HG03521 (cell line): Measurements from ENCODE around the gene CHD6.

Experiments used
- ATAC-seq: cut with Tn5 transposase; IDR thresholded peaks from one replicate; pipeline ENCODE4 v1.9.1; 2021; ENCODE audit warnings: mild to moderate bottlenecking, moderate library complexity; ENCODE audit not compliant: unreplicated experiment

Gene CHD6

DNA sequence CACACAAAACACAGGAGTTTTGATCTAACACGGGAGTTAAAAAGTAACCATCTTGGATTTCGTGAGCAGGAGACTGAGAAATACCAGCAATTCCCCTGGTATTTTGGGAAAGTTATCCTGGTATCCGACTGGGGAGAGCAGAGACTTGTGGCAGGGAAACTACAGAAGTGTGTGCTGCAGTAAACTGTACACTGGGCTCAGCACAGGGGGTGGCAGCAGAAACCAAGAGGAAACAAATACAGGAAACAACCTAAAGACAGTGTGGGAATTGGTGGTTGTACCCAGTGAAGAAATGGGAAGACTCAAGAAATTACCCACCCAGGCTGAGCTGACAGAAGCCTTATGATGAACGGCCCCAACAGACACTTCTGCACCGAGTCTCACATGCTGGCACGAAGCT is 109.8 kb downstream of the CHD6 start:
- no peak for ATAC-seq

DNA sequence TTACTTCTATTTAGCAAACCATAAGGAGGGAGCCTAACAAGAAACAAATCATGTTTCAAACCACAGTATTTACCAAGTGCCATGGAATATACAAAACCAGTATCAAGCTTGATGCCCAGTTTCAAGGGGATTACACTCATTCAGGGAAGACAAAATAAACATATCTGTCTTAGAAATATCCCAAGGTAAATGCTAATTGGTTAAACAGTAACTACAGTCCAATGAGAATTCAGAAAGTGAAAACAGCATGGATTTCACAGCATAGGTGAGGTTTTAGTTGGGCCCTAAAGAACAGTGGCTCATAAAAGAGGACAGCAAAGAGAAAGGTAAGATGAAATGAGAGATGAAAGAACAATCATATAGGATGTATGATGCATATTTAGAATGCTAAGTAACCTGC is 110.3 kb downstream of the CHD6 start:
- ATAC-seq = no peak

DNA sequence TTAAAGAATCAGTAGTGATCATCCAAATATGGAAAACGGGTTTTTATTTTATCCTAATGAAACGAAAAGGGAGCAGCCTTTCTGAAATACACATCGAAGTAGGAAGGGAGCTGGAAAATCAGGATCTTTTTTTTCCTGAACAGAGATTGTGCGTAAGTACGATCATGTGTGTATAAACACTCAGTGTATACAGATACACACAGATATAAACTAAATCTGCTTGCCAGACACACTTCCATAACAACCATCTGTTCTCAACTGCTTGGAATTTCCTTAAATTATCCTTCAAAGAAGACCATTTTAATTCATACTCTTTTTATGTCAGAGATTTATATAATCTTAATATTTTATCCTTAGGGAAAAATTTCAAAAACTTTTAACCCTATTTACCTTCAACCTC is 110.7 kb downstream of the CHD6 start:
- ATAC-seq = no peak

DNA sequence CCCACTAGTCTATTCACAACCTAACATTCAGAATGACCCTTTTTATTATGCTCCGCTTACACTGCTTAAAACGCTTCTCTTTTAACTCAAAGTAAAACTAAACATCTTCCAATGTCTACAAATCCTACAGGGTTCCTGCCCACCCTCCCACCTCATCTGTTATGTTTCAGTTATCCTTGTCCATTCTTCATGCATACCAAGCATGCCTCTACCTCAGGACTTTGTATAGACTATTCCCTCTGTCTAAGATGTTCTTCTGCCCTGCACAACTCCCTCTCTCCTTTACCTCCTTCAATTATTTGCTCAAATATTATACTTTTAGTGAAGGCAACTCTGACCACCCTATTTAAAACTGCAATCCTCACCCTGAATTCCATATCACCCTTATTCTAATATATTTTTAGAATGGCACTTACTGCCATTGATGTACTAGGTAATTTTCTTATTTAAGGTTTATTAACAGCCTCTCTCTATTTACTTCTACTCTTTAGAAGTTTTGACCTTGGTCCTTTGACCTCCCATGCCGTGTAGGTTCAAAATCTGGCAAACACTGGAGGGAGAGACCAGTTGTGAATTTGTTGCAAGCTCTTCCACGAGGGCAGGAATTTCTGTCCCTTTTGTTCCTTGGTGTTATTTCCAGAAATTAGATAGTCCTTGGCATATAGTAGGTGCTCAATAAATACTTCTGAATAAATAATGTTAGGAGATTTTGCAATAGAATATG is 111.8 kb downstream of the CHD6 start:
- no peak for ATAC-seq

DNA sequence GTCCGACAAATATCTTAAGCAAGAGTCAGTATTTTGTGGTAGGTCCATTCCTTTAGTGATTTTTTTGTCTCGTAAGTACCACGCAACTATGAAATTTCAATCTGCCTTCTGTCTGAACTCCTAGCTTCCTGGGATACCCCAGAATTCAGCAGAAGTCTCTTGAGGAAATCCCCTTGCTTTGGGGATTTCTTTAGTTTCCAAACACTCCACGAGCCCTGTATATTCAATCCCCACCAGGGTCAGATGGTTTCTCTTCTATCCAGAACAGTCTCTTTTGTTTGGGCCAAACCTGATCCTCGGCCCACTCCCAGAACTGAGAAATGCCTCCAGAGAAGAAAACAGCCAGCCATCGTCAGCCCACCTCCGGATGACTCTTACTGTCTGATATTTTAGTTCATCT is 113.0 kb downstream of the CHD6 start:
- ATAC-seq = no peak

DNA sequence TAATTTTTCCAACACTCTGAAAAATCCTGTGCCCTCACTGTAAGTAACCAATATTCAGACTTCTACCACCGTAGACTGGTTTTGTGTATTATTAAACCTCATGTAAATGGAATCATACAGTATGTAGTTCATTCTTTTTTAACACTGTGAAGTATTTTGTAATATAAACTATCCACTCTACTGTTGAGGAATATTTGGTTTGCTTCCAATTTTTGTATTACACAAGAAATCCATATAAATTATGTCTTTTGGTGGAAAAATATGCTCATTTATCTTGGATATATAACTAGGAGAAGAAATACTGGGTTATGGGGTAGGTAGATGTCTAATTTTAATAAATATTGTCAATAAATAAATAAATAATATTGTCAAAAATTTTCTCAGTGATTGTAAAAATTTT is 116.8 kb downstream of the CHD6 start:
- ATAC-seq = no peak

DNA sequence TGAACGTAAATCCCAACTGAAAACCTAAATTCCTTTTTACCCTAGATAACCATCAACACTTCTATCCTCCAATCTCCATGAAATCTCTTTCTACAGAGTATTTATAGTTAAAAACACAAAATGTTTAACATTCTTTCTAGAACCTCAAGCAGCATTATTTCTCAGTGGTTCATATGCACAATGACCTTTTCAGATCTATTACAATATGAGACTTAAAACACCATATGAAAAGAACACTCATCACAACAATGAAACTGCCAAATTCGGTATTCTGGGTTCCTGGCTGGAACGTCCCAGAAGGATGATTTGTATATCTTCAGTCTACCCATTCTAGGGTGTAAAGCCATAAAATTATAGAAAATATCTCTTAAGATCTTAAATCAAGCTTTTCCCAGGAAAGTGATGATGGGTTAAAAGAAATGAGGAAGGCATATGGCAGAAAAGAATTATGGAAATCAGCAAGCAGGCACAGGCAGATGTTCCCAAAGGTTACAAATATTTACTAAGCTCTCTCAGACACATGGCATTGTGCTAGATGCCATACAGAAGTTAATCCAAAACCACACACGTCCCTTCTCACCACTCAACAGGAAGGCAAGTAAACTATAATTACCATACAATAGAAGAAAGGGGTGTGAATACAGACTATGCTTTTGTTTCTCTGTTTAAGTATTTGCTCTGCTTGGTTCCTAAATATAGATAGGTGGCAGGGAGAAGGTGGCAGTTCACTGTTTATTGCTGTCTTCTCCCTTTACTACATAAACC is 118.0 kb downstream of the CHD6 start:
- ATAC-seq = no peak

DNA sequence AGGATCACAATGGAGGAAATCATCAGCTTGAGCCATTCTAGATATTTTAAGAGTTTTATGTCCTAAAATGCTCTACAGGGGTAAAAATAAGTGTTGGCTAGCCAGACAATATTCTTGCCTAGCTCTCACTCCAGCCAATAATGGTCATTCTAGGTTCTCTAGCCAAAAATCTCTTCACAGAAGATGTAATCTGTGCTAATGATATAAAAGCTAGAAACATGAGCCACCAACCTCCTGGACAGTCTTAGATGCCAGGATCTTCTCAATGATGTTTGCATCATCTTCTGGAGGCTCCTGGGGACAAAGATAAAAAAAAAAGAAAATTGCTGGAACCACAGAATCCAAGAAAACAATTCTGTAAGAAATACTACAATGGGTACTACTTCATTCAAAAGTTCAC is 119.1 kb downstream of the CHD6 start:
- no peak for ATAC-seq

DNA sequence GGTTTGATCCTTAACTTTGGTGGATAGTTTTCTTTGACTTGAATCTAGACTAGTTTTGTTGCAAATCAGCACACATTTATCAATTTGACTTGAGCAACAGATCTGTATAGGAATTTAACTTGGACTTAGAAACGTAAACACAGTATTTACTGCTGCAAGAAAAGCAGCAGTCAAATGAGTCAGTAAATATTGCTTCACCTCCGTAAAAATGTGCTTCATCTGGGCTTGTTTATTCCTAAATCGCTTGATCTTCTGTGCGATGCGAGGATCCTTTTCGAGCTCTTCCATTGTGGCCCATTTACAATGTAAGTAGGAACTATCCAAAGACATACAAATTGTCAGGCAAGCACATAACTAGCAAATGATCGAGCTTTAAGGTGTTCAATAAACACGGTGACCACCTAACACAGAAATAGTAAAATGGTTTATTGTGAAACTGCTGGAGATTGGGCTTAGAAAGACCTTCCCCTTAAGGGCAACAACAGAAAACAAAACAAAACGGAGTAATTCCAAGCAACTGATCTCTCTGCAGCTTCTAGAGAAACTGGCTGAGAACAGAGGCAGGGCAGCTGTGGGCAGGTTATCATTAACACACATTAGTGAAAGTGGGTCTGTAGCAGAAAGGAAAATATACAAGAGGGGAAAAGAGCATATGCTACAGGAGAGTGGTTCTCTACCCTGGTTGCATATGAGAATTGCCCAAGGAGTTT is 120.8 kb downstream of the CHD6 start:
- no peak for ATAC-seq

DNA sequence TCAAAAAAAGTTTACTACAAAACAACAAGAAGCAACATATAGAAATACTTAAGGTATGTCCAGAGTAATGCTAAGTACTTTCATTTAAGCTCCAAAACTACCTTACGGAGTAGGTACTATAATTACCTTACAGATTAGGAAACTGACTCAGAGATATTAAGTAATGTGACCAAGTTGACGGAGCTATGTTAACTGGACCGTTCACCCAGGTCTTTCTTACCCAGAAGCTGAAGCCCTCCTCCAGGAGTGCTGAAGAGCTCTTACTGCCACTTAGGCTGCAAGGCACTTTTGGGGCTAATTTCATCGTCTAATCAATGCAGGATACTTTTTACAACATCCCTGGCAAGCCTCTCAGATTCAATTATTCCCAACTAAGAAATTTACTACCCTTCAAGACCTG is 123.7 kb downstream of the CHD6 start:
- no peak for ATAC-seq

DNA sequence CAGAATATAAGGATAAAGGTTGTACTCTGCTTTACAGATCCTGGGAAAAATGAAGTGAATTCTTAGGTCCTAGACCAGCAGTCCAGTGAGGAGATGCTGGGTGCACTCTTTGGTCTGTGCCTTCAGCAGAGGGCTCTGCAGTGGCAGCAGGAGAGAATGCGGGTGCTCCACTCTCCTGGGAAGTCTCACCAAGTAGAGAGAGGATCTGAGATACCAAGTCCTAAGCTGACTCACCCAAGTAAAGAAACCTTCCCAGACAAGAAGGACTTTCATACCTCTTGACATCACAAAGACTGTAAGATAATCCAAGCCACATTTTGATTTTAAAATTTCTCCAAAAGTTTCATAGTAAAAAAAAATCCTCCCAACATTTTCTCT is 134.6 kb downstream of the CHD6 start:
- ATAC-seq = no peak

DNA sequence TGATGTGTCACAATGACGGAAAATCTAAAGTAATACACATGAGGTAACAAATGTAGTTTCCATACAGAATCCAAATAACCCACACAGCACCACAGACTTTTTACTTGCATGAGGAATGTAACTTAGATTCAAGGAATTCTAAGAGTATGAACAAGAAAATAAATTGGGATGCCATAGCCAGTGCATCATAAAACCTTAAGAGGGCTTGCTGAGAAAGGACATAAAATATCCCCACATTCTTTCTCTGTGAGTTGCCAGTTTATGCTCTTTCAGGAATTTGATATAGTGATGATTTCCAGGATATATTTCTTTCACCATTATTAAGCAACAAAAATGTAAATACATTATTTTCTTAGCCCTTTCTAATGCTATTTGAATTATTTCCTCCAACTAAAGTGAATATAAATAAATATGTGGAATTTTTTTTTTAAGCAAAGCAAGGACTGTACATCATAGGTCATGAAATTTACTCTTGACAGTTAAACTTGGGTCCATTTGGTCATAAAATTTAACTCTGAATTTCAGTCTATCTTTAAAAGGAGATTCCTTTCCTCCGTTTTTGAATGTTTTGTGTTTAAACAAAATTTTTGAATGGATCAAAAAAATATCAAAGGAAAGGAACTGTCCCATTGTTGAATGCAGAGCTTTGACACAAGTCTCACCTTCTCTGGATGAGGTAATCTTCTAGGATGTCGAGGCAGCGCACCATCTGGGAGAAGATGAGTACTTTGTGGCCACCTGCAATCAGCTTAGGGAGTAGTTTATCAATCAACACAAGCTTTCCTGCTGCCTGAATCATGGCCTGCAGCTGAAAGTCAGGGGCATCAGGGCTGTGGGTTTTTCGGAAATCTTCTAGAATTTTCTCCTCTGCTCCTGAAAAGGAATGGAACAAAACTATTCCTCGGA is 135.3 kb downstream of the CHD6 start:
- no peak for ATAC-seq

DNA sequence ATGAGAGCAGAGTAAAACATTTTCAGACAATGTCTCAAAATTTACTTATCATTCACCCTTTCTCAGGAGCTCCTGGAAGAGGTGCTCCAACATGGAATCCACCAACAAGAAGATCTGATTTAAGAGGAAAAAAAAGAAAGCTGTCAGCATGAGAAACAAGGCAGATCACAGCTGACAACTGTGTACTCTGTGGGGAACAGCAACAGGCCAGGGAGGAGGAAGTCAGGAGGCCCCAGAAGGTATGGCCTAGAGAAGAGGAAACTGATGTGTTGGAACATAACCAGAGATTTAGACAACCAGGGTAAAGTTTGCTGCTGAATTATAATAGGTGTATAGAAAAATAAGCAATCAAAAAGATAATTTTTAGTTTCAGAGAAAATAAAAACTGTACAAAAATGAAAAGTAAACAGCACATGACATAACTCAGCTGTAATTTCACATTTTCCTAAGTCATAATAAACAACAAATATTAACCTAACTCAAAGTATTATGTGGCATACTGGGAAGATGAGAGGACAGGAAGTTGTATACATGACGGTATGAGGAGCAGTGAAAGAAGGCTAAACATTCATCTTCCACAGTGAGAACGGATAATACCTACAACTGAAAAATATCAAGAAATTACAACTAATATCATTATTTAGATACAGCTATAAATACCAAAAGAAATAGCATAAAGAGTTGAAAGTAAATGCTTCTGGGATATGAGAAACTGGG is 138.0 kb downstream of the CHD6 start:
- ATAC-seq = no peak

DNA sequence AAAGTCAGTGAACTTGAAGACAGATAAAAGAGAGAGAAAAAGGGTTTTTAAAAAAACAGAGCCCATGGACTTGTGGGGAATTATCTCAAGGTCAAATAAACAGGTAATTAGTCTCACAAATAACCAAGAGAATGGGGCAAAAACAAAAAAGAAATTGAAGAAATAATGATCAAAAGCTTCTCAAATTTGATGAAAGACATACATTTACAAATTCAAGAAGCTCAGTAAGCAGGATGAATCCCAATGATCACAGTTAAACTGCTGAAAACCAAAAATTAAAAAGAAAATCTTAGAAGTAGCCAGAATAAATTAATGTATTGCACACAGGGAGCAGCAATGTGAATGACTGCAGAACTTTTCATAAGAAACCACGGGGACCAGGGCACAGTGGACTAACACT is 139.1 kb downstream of the CHD6 start:
- ATAC-seq = no peak

DNA sequence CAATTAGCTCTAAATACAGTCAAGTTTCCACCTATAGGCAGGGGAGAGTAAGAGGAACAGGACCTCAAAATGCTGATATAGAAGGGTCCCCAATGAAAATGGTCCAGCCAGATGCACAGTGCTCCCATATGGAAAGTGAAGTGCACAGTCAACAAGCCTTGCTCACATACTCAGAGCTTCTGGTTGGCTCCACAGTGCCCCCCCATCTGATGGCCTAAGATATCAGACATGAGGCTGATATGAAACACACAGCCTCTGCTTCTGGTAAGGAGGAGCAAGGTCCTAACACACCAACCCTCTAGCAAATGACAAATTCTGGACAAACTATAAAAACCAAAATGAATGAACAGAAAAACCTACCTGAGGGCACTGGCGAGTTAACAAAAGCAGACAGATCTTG is 140.2 kb downstream of the CHD6 start:
- ATAC-seq = no peak

DNA sequence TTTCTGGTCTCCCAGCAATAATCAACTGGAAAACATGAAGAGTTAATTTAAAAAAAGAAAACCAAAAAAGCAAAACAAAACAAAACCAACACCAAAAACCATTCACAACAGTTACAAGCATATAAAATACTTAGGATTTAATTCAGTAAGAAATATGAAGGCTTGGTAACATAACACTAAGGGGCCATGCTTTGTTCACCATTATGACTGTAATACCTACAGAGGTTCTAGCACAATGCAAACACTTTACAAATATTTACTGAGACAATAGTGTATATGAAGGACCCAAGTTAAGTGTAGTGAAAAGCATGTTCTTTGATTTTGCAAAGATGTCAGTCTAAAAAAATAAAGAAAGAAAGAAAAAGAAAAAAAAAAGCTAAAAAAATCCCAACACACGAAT is 141.7 kb downstream of the CHD6 start:
- no peak for ATAC-seq

DNA sequence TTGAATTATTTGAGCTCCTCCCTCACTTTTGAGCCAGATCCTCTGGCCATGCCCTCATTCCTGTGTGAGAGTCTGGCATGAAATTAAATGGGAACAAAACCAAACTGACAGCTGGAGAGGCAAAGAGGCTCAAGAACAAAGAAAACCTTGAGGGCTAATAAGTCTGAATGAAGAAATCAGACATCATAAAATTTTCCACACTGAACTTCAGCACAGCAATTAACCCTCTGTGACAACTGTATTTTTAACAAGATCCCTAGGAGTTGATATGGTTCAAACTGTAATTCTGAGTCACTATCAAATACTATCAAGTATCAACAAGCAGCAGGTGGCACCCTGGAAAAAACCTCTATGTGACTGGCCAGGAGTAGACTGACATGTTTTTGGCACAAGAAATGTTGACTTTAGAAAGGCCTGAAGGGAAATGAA is 142.2 kb downstream of the CHD6 start:
- no peak for ATAC-seq

DNA sequence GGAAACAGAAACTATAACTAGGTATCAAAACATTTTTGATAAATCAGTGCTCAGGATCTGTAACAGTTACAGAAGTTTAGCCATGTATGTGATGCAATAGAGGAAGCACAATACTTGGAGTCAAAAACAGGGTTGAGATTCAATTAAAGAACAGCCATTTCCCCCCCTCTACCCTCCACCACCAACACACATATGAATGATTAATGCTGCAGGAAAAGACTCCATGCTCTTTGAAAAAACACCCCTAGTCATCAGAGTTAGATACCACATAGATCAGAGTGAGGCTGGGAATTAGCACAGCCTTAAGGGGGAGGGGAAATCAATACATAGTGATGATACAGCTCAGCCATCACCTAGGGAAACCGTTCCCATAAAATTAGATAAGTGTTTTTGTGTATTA is 142.7 kb downstream of the CHD6 start:
- no peak for ATAC-seq

DNA sequence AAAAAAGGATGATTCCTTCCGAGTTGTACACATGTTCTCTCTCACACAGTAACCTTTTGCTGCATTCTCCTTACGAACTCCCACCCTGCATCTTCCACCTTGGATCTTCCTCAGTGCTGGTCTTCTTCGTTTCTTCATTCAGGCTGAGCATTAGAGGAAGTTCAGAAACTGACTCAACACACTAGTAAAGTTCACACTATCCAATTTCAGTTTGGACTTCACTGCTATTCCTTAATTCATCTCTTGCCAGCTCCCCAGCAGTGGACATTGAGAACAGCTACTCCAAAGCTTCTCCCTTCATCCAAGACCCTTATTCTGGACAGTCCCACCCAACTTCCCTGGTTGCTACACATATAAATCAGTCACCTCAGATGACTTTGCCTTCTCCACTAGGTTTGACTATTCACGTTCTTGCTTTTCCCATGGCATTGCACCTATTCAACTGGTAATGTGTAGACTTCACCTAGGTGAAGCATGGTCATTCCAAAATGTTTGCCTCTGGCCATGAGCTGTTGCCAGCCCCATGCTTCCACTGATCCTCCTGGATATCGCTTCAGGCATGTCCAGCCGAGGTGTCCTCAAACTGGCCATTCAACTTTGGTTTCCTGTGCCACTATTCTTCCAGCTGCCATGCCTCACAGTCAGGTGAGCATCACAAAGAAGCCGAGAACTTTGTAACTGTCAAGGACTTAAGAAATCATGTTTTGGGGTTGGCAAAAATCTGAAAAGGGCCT is 147.6 kb downstream of the CHD6 start:
- ATAC-seq = no peak

DNA sequence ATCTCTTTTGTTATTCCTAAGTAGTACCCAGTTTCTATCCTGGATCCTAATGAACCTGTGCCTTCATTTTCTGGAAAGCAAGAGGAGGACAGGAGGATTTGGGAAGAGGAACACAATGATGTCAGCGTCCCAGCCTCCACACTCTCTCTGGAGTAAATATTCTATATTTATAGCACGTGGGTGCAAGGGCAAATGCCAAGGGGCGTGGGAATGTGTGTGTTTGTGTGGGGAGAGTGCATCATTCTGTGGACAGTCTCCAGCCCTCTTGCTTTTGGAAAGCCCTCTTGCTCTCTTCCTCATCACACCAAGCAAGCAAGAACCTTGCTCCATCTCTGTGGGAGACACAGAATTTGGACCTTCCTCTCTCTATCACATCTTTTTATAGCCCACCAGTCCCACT is 148.3 kb downstream of the CHD6 start:
- no peak for ATAC-seq
